ENCODE measurements around the gene PRPF18. TPM values are rescaled to one million over a fixed set of nuclear protein-coding genes. Genes with fewer than 3 reads are reported as not detected.

The PRPF18 gene
- total RNA-seq, 1 donor from 2014 or later, result 26.1 TPM

GRCh38 chr10:13637303-13637856, 50.6 kb downstream of the PRPF18 start:
- DNase-seq (no peak), ATAC-seq (ENCODE audit: low read depth) (no peak)
- ChIA-PET POLR2A (no interaction called here), CTCF (no interaction called here)
- Mint-ChIP-seq H3K36me3 (ENCODE audit: low read depth) (peaks cover 77% of the 10 kb centered on the region), H3K27me3 (no peaks in the 10 kb centered on the region), H3K9me3 (peaks cover 21% of the 10 kb centered on the region), H3K4me1 (peaks cover 5% of the 10 kb centered on the region), H3K27ac (no peak overlapping the region), H3K4me3 (no peak overlapping the region)
- intact Hi-C loops (cut with micrococcal nuclease), result no loop called here
- TF ChIP-seq CTCF (IDR thresholded peaks at IDR 0.05), result no peak

GRCh38 chr10:13637894-13638293, 51.1 kb downstream of the PRPF18 start:
- peaks cover 26% of the 10 kb centered on the region for H3K9me3 Mint-ChIP-seq

GRCh38 chr10:13642293-13642692, 55.5 kb downstream of the PRPF18 start:
- ChIA-PET POLR2A (no interaction called here), CTCF (no interaction called here)
- intact Hi-C loops (cut with micrococcal nuclease), result no loop called here
- DNase-seq, result no peak
- no peak overlapping the region for H3K4me3 Mint-ChIP-seq
- H3K9me3 Mint-ChIP-seq, result peaks cover 28% of the 10 kb centered on the region
- H3K27me3 Mint-ChIP-seq, result no peaks in the 10 kb centered on the region
- ATAC-seq (ENCODE audit: low read depth), result no peak
- H3K4me1 Mint-ChIP-seq, result no peaks in the 10 kb centered on the region
- no peak for TF ChIP-seq CTCF (IDR thresholded peaks at IDR 0.05)
- H3K36me3 Mint-ChIP-seq (ENCODE audit: low read depth), result peaks cover 86% of the 10 kb centered on the region
- H3K27ac Mint-ChIP-seq, result no peak overlapping the region

More at GRCh38 chr10:13637894-13638293, 51.1 kb downstream of the PRPF18 start:
- H3K4me1 Mint-ChIP-seq, result no peaks in the 10 kb centered on the region
- ATAC-seq (ENCODE audit: low read depth) (no peak), DNase-seq (no peak)
- H3K27me3 Mint-ChIP-seq, result no peaks in the 10 kb centered on the region
- ChIA-PET POLR2A (no interaction called here), CTCF (no interaction called here)
- intact Hi-C loops (cut with micrococcal nuclease), result no loop called here
- H3K27ac Mint-ChIP-seq, result no peak overlapping the region
- no peak overlapping the region for H3K4me3 Mint-ChIP-seq
- H3K36me3 Mint-ChIP-seq (ENCODE audit: low read depth), result peaks cover 78% of the 10 kb centered on the region
- TF ChIP-seq CTCF (IDR thresholded peaks at IDR 0.05), result no peak

GRCh38 chr10:13643016-13643415, 56.3 kb downstream of the PRPF18 start:
- H3K36me3 Mint-ChIP-seq (ENCODE audit: low read depth), result peaks cover 84% of the 10 kb centered on the region
- H3K4me3 Mint-ChIP-seq, result no peak overlapping the region
- H3K27me3 Mint-ChIP-seq, result no peaks in the 10 kb centered on the region
- POLR2A ChIA-PET, result interaction anchor here (0.6 kb wide), 1 partner anchor 145 kb away, joined by 5 read pairs; no protein-coding TSS in a partner anchor
- H3K9me3 Mint-ChIP-seq, result peaks cover 28% of the 10 kb centered on the region
- TF ChIP-seq CTCF (IDR thresholded peaks at IDR 0.05), result no peak
- DNase-seq, result no peak
- CTCF ChIA-PET, result no interaction called here
- no peak for ATAC-seq (ENCODE audit: low read depth)
- no peak overlapping the region for H3K27ac Mint-ChIP-seq
- no peaks in the 10 kb centered on the region for H3K4me1 Mint-ChIP-seq
- intact Hi-C loops (cut with micrococcal nuclease), result no loop called here

- DNase-seq, result no peak
- Mint-ChIP-seq H3K9me3 (peaks cover 28% of the 10 kb centered on the region), H3K4me3 (no peak overlapping the region), H3K36me3 (ENCODE audit: low read depth) (peaks cover 73% of the 10 kb centered on the region), H3K27ac (no peak overlapping the region), H3K4me1 (no peaks in the 10 kb centered on the region), H3K27me3 (no peaks in the 10 kb centered on the region)
- intact Hi-C loops (cut with micrococcal nuclease), result no loop called here
- CTCF ChIA-PET, result no interaction called here
- POLR2A ChIA-PET, result no interaction called here
- no peak for TF ChIP-seq CTCF (IDR thresholded peaks at IDR 0.05)
- no peak for ATAC-seq (ENCODE audit: low read depth)
Observed at GRCh38 chr10:13644866-13645265, 58.1 kb downstream of the PRPF18 start.
